ENCODE data around the gene WRNIP1. TPM values are rescaled to one million over a fixed set of nuclear protein-coding genes. Genes with fewer than 3 reads are reported as not detected.
A peak's percentile ranks its signal among the peaks of the same experiment; 100 is the strongest.

WRNIP1 gene
- total RNA-seq, 1 donor from 2014 or later = 40.4 TPM

GRCh38 chr6:2817903-2818443 lies 52.8 kb downstream of the WRNIP1 start:
- peaks cover 24% of the 10 kb centered on the region for H3K9me3 Mint-ChIP-seq (ENCODE audit: low read depth)
- no peak overlapping the region for H3K27ac Mint-ChIP-seq
- H3K27me3 Mint-ChIP-seq = no peaks in the 10 kb centered on the region
- H3K4me1 Mint-ChIP-seq (ENCODE audit: low read depth) = peaks cover 18% of the 10 kb centered on the region
- H3K4me3 Mint-ChIP-seq (ENCODE audit: low read depth) = no peak overlapping the region
- peaks cover 4% of the 10 kb centered on the region for H3K36me3 Mint-ChIP-seq (ENCODE audit: insufficient read depth)
- no peak for DNase-seq (ENCODE audit: low spot score, unreplicated experiment)
- no peak for TF ChIP-seq CTCF (IDR thresholded peaks at IDR 0.05; ENCODE audit: unreplicated experiment)

GRCh38 chr6:2818593-2818992 lies 53.4 kb downstream of the WRNIP1 start:
- Mint-ChIP-seq H3K4me3 (ENCODE audit: low read depth) (no peak overlapping the region), H3K36me3 (ENCODE audit: insufficient read depth) (peaks cover 4% of the 10 kb centered on the region), H3K27me3 (no peaks in the 10 kb centered on the region), H3K4me1 (ENCODE audit: low read depth) (peaks cover 18% of the 10 kb centered on the region), H3K27ac (no peak overlapping the region), H3K9me3 (ENCODE audit: low read depth) (peaks cover 24% of the 10 kb centered on the region)
- no peak for TF ChIP-seq CTCF (IDR thresholded peaks at IDR 0.05; ENCODE audit: unreplicated experiment)
- no peak for DNase-seq (ENCODE audit: low spot score, unreplicated experiment)

DNA sequence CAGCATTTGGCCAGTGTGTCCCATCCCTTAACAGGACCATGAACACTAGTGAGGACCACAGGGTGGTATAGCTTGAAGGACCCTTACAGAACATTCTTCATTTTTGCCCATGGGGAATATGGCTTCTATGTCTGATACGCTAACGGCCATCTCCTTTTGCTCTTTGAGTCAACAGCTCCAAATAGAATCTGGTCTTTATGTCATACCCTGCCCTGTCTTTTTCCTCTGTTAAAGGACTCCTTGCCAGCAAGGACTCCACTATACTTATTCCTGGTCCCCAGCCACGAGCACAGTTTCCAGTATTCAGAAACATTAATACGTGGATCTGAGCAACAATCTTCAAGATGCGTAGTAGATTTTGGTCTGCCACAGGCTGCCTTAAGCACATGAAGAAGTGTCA lies 53.9 kb downstream of the WRNIP1 start:
- no peak for DNase-seq (ENCODE audit: low spot score, unreplicated experiment)
- Mint-ChIP-seq H3K36me3 (ENCODE audit: insufficient read depth) (peaks cover 6% of the 10 kb centered on the region), H3K27ac (peak overlapping the region; percentile 18), H3K9me3 (ENCODE audit: low read depth) (peaks cover 21% of the 10 kb centered on the region), H3K4me3 (ENCODE audit: low read depth) (no peak overlapping the region), H3K4me1 (ENCODE audit: low read depth) (peaks cover 18% of the 10 kb centered on the region), H3K27me3 (no peaks in the 10 kb centered on the region)
- no peak for TF ChIP-seq CTCF (IDR thresholded peaks at IDR 0.05; ENCODE audit: unreplicated experiment)

- no peaks in the 10 kb centered on the region for H3K27me3 Mint-ChIP-seq
- DNase-seq (ENCODE audit: low spot score, unreplicated experiment) = no peak
- peaks cover 21% of the 10 kb centered on the region for H3K9me3 Mint-ChIP-seq (ENCODE audit: low read depth)
- no peak for TF ChIP-seq CTCF (IDR thresholded peaks at IDR 0.05; ENCODE audit: unreplicated experiment)
- peaks cover 8% of the 10 kb centered on the region for H3K36me3 Mint-ChIP-seq (ENCODE audit: insufficient read depth)
- H3K4me3 Mint-ChIP-seq (ENCODE audit: low read depth) = no peak overlapping the region
- no peak overlapping the region for H3K27ac Mint-ChIP-seq
- peaks cover 18% of the 10 kb centered on the region for H3K4me1 Mint-ChIP-seq (ENCODE audit: low read depth)
These were observed 54.8 kb downstream of the WRNIP1 start for GRCh38 chr6:2819978-2820377.

GRCh38 chr6:2820415-2820814 lies 55.2 kb downstream of the WRNIP1 start:
- H3K36me3 Mint-ChIP-seq (ENCODE audit: insufficient read depth) = peaks cover 8% of the 10 kb centered on the region
- DNase-seq (ENCODE audit: low spot score, unreplicated experiment) = no peak
- peaks cover 21% of the 10 kb centered on the region for H3K9me3 Mint-ChIP-seq (ENCODE audit: low read depth)
- H3K27ac Mint-ChIP-seq = no peak overlapping the region
- peaks cover 18% of the 10 kb centered on the region for H3K4me1 Mint-ChIP-seq (ENCODE audit: low read depth)
- H3K4me3 Mint-ChIP-seq (ENCODE audit: low read depth) = no peak overlapping the region
- no peaks in the 10 kb centered on the region for H3K27me3 Mint-ChIP-seq
- no peak for TF ChIP-seq CTCF (IDR thresholded peaks at IDR 0.05; ENCODE audit: unreplicated experiment)
